Gastroesophageal sphincter (tissue), 3 donors: ENCODE results near the gene GSTM3.
"Not testable (repeated sequence)": the region's sequence is repeated elsewhere in the genome, so short reads cannot be mapped to it uniquely, and the experiment has no call there.

Experiments used
- EP300 ChIP-seq: sonication (generic); formaldehyde crosslinking; IDR thresholded peaks from one replicate; pipeline ENCODE4 v1.6.1; 2017; ENCODE audit warnings: antibody characterized with exemption, mild to moderate bottlenecking
- POLR2A ChIP-seq, 2 donors: fragments of 450-650 bp; IDR thresholded peaks; one replicate each; pipeline ENCODE4 v1.6.1; 2017; ENCODE audit warnings: antibody characterized with exemption in 2 of 2, mild to moderate bottlenecking in 2 of 2, moderate library complexity in 1 of 2
- POLR2AphosphoS5 ChIP-seq: sonication (generic); formaldehyde crosslinking; IDR thresholded peaks from one replicate; pipeline ENCODE4 v1.6.1; 2017; ENCODE audit warnings: antibody characterized with exemption
- TF ChIP-seq, protein P1 (sequence below), 4 experiments: fragments of 200-600 bp in 2 of 4; fragments of 450-650 bp in 2 of 4; sonication (generic) in 1 of 4; IDR thresholded peaks; one replicate each; pipeline ENCODE4 v1.5.1; 2017 to 2019; ENCODE audit warnings: antibody characterized with exemption in 4 of 4, mild to moderate bottlenecking in 2 of 4, moderate library complexity in 2 of 4

DNA sequence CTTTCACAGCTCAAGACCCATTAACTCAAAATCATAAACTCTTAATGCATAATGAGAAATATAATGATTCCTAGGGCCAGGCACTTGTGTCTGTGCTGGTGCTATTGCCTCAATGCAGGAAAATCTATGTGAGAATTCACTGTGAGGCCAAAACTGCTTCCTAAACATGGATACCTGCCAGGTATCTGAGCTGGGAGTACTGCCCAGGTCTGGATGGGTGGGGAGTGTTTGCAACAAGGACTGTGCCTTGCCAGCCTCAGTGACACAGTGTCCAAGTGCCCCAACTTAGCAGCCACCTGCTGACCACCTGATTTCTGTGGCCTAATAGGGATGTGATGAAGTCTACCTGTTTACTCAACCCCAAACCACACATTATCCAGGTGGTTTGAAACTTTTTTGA lies 31.0 kb downstream of the GSTM3 start:
- TF ChIP-seq, protein P1, sequence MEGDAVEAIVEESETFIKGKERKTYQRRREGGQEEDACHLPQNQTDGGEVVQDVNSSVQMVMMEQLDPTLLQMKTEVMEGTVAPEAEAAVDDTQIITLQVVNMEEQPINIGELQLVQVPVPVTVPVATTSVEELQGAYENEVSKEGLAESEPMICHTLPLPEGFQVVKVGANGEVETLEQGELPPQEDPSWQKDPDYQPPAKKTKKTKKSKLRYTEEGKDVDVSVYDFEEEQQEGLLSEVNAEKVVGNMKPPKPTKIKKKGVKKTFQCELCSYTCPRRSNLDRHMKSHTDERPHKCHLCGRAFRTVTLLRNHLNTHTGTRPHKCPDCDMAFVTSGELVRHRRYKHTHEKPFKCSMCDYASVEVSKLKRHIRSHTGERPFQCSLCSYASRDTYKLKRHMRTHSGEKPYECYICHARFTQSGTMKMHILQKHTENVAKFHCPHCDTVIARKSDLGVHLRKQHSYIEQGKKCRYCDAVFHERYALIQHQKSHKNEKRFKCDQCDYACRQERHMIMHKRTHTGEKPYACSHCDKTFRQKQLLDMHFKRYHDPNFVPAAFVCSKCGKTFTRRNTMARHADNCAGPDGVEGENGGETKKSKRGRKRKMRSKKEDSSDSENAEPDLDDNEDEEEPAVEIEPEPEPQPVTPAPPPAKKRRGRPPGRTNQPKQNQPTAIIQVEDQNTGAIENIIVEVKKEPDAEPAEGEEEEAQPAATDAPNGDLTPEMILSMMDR (IDR thresholded peaks at IDR 0.05): not testable (repeated sequence)
- not testable (repeated sequence) for TF ChIP-seq POLR2A (IDR thresholded peaks at IDR 0.05); EP300; POLR2AphosphoS5
